ENCODE results near the gene KIRREL3. TPM values are rescaled to one million over a fixed set of nuclear protein-coding genes. Genes with fewer than 3 reads are reported as not detected.

Gene KIRREL3
- total RNA-seq, 1 donor, result 0.10 TPM

GRCh38 chr11:126583101-126583500, 417.5 kb downstream of the KIRREL3 start:
- Histone ChIP-seq H3K27me3 (ENCODE audit: insufficient read depth, low read length) (no peaks in the 10 kb centered on the region), H3K4me3 (ENCODE audit: low read length) (no peak overlapping the region), H3K9me3 (ENCODE audit: low read depth, low read length) (no peaks in the 10 kb centered on the region), H3K4me1 (ENCODE audit: insufficient read depth, low read length) (no peaks in the 10 kb centered on the region)

- H3K4me1 ChIP-seq (ENCODE audit: insufficient read depth, low read length), result no peaks in the 10 kb centered on the region
- no peaks in the 10 kb centered on the region for H3K27me3 ChIP-seq (ENCODE audit: insufficient read depth, low read length)
- H3K9me3 ChIP-seq (ENCODE audit: low read depth, low read length), result no peaks in the 10 kb centered on the region
- no peak overlapping the region for H3K4me3 ChIP-seq (ENCODE audit: low read length)
Observed at GRCh38 chr11:126581871-126582648, 418.5 kb downstream of the KIRREL3 start.

GRCh38 chr11:126578426-126578825, 422.1 kb downstream of the KIRREL3 start:
- Histone ChIP-seq H3K9me3 (ENCODE audit: low read depth, low read length) (no peaks in the 10 kb centered on the region), H3K27me3 (ENCODE audit: insufficient read depth, low read length) (no peaks in the 10 kb centered on the region), H3K4me1 (ENCODE audit: insufficient read depth, low read length) (no peaks in the 10 kb centered on the region), H3K4me3 (ENCODE audit: low read length) (no peak overlapping the region)

GRCh38 chr11:126578021-126578420, 422.5 kb downstream of the KIRREL3 start:
- no peaks in the 10 kb centered on the region for H3K9me3 ChIP-seq (ENCODE audit: low read depth, low read length)
- H3K4me1 ChIP-seq (ENCODE audit: insufficient read depth, low read length), result no peaks in the 10 kb centered on the region
- no peaks in the 10 kb centered on the region for H3K27me3 ChIP-seq (ENCODE audit: insufficient read depth, low read length)
- H3K4me3 ChIP-seq (ENCODE audit: low read length), result no peak overlapping the region

- Histone ChIP-seq H3K4me3 (ENCODE audit: low read length) (no peak overlapping the region), H3K27me3 (ENCODE audit: insufficient read depth, low read length) (no peaks in the 10 kb centered on the region), H3K9me3 (ENCODE audit: low read depth, low read length) (no peaks in the 10 kb centered on the region), H3K4me1 (ENCODE audit: insufficient read depth, low read length) (no peaks in the 10 kb centered on the region)
Observed at GRCh38 chr11:126575849-126576248, 424.7 kb downstream of the KIRREL3 start.

GRCh38 chr11:126573325-126573978, 427.1 kb downstream of the KIRREL3 start:
- Histone ChIP-seq H3K4me1 (ENCODE audit: insufficient read depth, low read length) (no peaks in the 10 kb centered on the region), H3K9me3 (ENCODE audit: low read depth, low read length) (no peaks in the 10 kb centered on the region), H3K4me3 (ENCODE audit: low read length) (no peak overlapping the region), H3K27me3 (ENCODE audit: insufficient read depth, low read length) (no peaks in the 10 kb centered on the region)

- Histone ChIP-seq H3K4me1 (ENCODE audit: insufficient read depth, low read length) (no peaks in the 10 kb centered on the region), H3K27me3 (ENCODE audit: insufficient read depth, low read length) (no peaks in the 10 kb centered on the region), H3K4me3 (ENCODE audit: low read length) (no peak overlapping the region), H3K9me3 (ENCODE audit: low read depth, low read length) (no peaks in the 10 kb centered on the region)
Observed at GRCh38 chr11:126570489-126570888, 430.1 kb downstream of the KIRREL3 start.

GRCh38 chr11:126567419-126567818, 433.2 kb downstream of the KIRREL3 start:
- H3K4me3 ChIP-seq (ENCODE audit: low read length), result no peak overlapping the region
- H3K27me3 ChIP-seq (ENCODE audit: insufficient read depth, low read length), result no peaks in the 10 kb centered on the region
- no peaks in the 10 kb centered on the region for H3K9me3 ChIP-seq (ENCODE audit: low read depth, low read length)
- no peaks in the 10 kb centered on the region for H3K4me1 ChIP-seq (ENCODE audit: insufficient read depth, low read length)

- Histone ChIP-seq H3K9me3 (ENCODE audit: low read depth, low read length) (no peaks in the 10 kb centered on the region), H3K4me1 (ENCODE audit: insufficient read depth, low read length) (no peaks in the 10 kb centered on the region), H3K4me3 (ENCODE audit: low read length) (no peak overlapping the region), H3K27me3 (ENCODE audit: insufficient read depth, low read length) (no peaks in the 10 kb centered on the region)
Observed at GRCh38 chr11:126564566-126564965, 436.0 kb downstream of the KIRREL3 start.

GRCh38 chr11:126561327-126561893, 439.2 kb downstream of the KIRREL3 start:
- Histone ChIP-seq H3K4me1 (ENCODE audit: insufficient read depth, low read length) (no peaks in the 10 kb centered on the region), H3K27me3 (ENCODE audit: insufficient read depth, low read length) (no peaks in the 10 kb centered on the region), H3K9me3 (ENCODE audit: low read depth, low read length) (no peaks in the 10 kb centered on the region), H3K4me3 (ENCODE audit: low read length) (no peak overlapping the region)

GRCh38 chr11:126560221-126560620, 440.3 kb downstream of the KIRREL3 start:
- H3K27me3 ChIP-seq (ENCODE audit: insufficient read depth, low read length), result no peaks in the 10 kb centered on the region
- H3K4me1 ChIP-seq (ENCODE audit: insufficient read depth, low read length), result no peaks in the 10 kb centered on the region
- no peaks in the 10 kb centered on the region for H3K9me3 ChIP-seq (ENCODE audit: low read depth, low read length)
- no peak overlapping the region for H3K4me3 ChIP-seq (ENCODE audit: low read length)

- no peaks in the 10 kb centered on the region for H3K4me1 ChIP-seq (ENCODE audit: insufficient read depth, low read length)
- no peak overlapping the region for H3K4me3 ChIP-seq (ENCODE audit: low read length)
- no peaks in the 10 kb centered on the region for H3K27me3 ChIP-seq (ENCODE audit: insufficient read depth, low read length)
- H3K9me3 ChIP-seq (ENCODE audit: low read depth, low read length), result no peaks in the 10 kb centered on the region
Observed at GRCh38 chr11:126548581-126549550, 451.7 kb downstream of the KIRREL3 start.

GRCh38 chr11:126547691-126548090, 452.9 kb downstream of the KIRREL3 start:
- H3K27me3 ChIP-seq (ENCODE audit: insufficient read depth, low read length), result no peaks in the 10 kb centered on the region
- no peaks in the 10 kb centered on the region for H3K9me3 ChIP-seq (ENCODE audit: low read depth, low read length)
- no peaks in the 10 kb centered on the region for H3K4me1 ChIP-seq (ENCODE audit: insufficient read depth, low read length)
- no peak overlapping the region for H3K4me3 ChIP-seq (ENCODE audit: low read length)

GRCh38 chr11:126547161-126547560, 453.4 kb downstream of the KIRREL3 start:
- no peaks in the 10 kb centered on the region for H3K27me3 ChIP-seq (ENCODE audit: insufficient read depth, low read length)
- no peaks in the 10 kb centered on the region for H3K9me3 ChIP-seq (ENCODE audit: low read depth, low read length)
- no peaks in the 10 kb centered on the region for H3K4me1 ChIP-seq (ENCODE audit: insufficient read depth, low read length)
- no peak overlapping the region for H3K4me3 ChIP-seq (ENCODE audit: low read length)

- Histone ChIP-seq H3K27me3 (ENCODE audit: insufficient read depth, low read length) (no peaks in the 10 kb centered on the region), H3K9me3 (ENCODE audit: low read depth, low read length) (no peaks in the 10 kb centered on the region), H3K4me1 (ENCODE audit: insufficient read depth, low read length) (no peaks in the 10 kb centered on the region), H3K4me3 (ENCODE audit: low read length) (no peak overlapping the region)
Observed at GRCh38 chr11:126546694-126547093, 453.9 kb downstream of the KIRREL3 start.
